WERI-Rb-1 (cell line): ENCODE data around the gene VGLL4.
"Not testable (repeated sequence)": the region's sequence is repeated elsewhere in the genome, so short reads cannot be mapped to it uniquely, and the experiment has no call there.

Experiments used
- DNase-seq: peaks from one replicate; pipeline ENCODE4 v3.0.0-alpha.2; 2020
- H3K27ac ChIP-seq: fragments of 250-450 bp; sonication (Bioruptor Pico); 2 replicates; pipeline ENCODE4 v1.5.1; 2020; ENCODE audit warnings: mild to moderate bottlenecking, moderate library complexity
- H3K27me3 ChIP-seq: fragments of 250-450 bp; sonication (Bioruptor Pico); 2 replicates; pipeline ENCODE4 v1.5.1; 2021; ENCODE audit warnings: mild to moderate bottlenecking, low read depth, moderate library complexity; ENCODE audit not compliant: insufficient read depth, severe bottlenecking
- H3K36me3 ChIP-seq: fragments of 250-450 bp; sonication (Bioruptor Pico); 2 replicates; pipeline ENCODE4 v1.5.1; 2020; ENCODE audit warnings: mild to moderate bottlenecking, moderate library complexity
- H3K4me3 ChIP-seq: 2 replicates; pipeline ENCODE4 v1.5.1; 2011; ENCODE audit warnings: low read depth, mild to moderate bottlenecking, control low read depth, low read length
- H3K9me3 ChIP-seq: fragments of 250-450 bp; sonication (Bioruptor Pico); 2 replicates; pipeline ENCODE4 v1.5.1; 2021; ENCODE audit warnings: mild to moderate bottlenecking, moderate library complexity; ENCODE audit not compliant: severe bottlenecking
- TF ChIP-seq, protein P1 (sequence below): IDR thresholded peaks from 2 replicates; pipeline ENCODE4 v1.5.1; 2011; ENCODE audit warnings: low read depth, mild to moderate bottlenecking, control low read depth, inconsistent platforms, low read length

Gene VGLL4

DNA sequence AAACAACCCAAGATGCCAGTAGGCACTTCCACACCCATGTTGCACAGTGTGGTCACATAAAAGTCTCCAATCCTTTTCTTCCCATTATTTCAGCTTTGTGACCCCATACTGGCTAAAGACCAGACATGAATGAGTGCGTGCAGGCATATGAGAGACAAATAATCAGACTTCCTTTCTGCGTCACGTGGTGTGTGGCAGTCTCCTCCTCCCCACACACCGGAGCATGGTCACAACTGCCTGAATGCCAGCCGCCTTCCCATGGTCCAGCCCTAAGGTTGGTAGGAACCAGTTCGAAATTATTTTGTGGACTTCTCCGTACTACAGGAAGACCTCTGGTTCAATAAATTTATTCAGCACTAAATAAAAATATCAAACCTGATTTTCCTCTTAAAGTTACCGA is 65.5 kb downstream of the VGLL4 start:
- H3K27me3 ChIP-seq = no peaks in the 10 kb centered on the region
- no peaks in the 10 kb centered on the region for H3K9me3 ChIP-seq
- H3K27ac ChIP-seq = no peak overlapping the region
- no peak overlapping the region for H3K4me3 ChIP-seq
- TF ChIP-seq, protein P1, sequence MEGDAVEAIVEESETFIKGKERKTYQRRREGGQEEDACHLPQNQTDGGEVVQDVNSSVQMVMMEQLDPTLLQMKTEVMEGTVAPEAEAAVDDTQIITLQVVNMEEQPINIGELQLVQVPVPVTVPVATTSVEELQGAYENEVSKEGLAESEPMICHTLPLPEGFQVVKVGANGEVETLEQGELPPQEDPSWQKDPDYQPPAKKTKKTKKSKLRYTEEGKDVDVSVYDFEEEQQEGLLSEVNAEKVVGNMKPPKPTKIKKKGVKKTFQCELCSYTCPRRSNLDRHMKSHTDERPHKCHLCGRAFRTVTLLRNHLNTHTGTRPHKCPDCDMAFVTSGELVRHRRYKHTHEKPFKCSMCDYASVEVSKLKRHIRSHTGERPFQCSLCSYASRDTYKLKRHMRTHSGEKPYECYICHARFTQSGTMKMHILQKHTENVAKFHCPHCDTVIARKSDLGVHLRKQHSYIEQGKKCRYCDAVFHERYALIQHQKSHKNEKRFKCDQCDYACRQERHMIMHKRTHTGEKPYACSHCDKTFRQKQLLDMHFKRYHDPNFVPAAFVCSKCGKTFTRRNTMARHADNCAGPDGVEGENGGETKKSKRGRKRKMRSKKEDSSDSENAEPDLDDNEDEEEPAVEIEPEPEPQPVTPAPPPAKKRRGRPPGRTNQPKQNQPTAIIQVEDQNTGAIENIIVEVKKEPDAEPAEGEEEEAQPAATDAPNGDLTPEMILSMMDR = no peak
- DNase-seq = no peak
- peaks cover 27% of the 10 kb centered on the region for H3K36me3 ChIP-seq

DNA sequence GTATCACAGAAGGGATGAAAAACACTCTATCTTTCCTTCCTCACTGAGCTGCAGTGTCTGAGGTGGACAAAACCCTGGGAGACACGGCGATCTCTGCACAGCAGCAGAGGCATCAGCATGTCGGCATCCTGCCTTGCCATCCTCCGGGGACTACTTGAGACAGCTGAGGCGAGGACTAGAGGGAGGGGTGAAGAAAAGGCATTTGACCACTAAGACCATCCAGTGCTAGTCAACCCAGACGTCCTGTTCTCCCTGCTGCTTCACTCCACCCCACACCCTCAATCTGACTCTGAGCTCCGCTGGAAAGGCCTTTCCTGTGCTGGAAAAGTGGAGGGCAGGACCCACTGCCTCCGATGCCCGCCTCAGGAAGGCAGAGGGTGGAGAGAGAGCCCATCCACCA is 67.3 kb downstream of the VGLL4 start:
- DNase-seq = no peak
- Histone ChIP-seq H3K4me3 (no peak overlapping the region), H3K9me3 (no peaks in the 10 kb centered on the region), H3K36me3 (peaks cover 33% of the 10 kb centered on the region), H3K27ac (no peak overlapping the region), H3K27me3 (no peaks in the 10 kb centered on the region)
- TF ChIP-seq, protein P1 = no peak

DNA sequence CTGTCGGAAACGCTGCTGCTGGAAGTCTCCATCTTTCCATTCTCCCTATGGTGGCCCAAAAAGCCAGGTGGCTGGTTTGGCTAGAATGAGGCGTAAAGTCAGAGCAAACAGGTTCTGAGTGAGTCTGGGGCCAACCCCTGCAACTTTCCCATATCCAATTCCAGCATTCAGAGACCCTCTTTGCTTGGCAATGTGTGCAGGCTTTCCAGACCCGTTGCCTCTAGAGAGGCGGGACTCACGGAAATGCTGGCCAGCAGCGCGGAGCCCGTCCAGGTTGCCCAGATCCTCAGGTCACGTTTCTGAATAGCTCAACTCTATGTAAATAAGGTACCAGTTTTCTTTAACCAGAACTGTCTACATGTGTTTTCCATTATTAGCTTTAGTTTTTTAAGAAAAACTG is 68.0 kb downstream of the VGLL4 start:
- no peaks in the 10 kb centered on the region for H3K27me3 ChIP-seq
- no peak for DNase-seq
- peaks cover 39% of the 10 kb centered on the region for H3K36me3 ChIP-seq
- TF ChIP-seq, protein P1 = no peak
- H3K27ac ChIP-seq = no peak overlapping the region
- H3K9me3 ChIP-seq = no peaks in the 10 kb centered on the region
- no peak overlapping the region for H3K4me3 ChIP-seq

DNA sequence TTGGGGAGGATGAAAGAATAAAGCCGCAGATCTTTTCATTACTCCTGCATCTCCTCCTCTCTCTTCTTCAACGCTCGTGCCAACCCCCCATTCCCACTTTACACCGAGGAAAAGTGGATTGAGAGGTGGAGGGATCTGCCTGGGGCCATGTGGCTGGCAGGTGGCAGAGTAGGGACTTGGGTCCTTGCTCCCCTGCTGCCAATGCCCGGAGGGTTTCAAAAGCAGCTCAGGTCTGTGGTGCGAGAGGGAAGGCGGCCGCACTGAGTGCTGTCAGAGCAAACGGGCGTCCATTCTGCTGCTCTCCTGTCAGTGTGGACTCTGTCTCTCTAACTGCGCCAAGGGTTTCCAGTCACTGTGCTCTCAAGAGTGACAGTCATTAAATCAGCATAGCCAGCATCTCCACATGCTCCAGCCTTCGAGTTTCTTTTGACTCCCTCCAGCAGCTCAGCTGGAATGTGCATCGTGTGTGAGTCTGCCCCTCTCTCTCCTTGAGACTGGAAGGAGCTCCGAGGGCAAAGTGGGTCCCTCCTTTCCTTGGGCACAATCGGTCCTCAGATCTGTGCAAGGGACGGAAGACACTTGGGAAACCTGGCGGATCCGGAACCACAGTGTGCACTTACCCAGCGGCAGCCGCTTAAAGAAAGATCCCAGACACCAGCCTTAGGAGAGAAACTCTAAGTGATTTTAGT is 68.6 kb downstream of the VGLL4 start:
- Histone ChIP-seq H3K27ac (no peak overlapping the region), H3K4me3 (no peak overlapping the region), H3K27me3 (no peaks in the 10 kb centered on the region), H3K9me3 (no peaks in the 10 kb centered on the region), H3K36me3 (peaks cover 35% of the 10 kb centered on the region)
- TF ChIP-seq, protein P1 = no peak
- DNase-seq = no peak

DNA sequence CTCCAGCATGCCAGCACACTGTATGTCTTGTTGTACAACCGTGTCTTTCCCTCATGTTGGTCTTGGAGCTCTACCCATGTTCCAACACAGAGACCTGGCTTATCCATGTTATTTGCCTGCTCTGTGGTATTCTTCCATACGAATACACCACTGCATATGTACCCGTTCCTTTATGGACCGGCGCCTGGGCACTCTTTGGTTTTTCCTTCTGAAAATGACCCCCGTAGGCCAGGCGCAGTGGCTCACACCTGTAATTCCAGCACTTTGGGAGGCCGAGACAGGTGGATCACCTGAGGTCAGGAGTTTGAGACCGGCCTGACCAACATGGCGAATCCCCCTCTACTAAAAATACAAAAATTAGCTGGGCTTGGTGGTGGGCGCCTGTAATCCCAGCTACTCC is 71.1 kb downstream of the VGLL4 start:
- peaks cover 41% of the 10 kb centered on the region for H3K36me3 ChIP-seq
- not testable (repeated sequence) for H3K27me3 ChIP-seq, DNase-seq

DNA sequence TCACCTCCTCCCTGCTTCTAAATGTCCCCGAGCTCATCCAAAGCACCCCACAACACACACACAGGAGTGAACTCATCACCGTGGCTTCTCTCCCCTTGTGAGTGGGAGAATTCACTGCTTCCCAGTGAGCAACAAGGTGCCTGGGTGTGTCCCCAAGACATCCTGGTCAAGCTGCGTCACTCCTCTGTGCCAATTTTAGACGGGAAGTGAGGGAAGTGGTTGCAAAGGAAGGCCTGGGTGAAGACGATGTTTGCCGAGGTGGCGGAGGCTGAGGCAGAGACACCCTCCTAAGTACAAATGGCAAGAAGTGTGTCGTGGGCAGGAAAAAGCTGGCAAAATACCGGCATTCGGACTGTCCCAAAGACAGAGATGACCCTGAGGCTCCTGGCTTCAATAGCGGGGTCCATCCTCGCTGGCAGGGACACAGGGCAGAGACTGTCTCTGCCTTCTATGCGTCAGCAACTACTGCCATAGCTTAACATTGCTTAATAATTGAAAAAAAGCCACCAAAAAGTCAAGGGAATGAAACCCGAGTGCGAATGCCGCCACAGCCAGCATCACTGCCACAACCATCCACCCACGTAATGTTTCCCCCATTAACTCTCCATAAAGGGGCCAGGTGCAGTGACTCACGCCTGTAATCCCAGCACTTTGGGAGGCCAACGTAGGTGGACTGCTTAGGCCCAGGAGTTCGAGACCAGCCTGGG is 72.8 kb downstream of the VGLL4 start:
- H3K9me3 ChIP-seq = no peaks in the 10 kb centered on the region
- peaks cover 58% of the 10 kb centered on the region for H3K36me3 ChIP-seq
- H3K4me3 ChIP-seq = no peak overlapping the region
- no peaks in the 10 kb centered on the region for H3K27me3 ChIP-seq
- peak overlapping the region; percentile 6; the same call in 1 of the 2 replicates for H3K27ac ChIP-seq
- no peak for DNase-seq
- TF ChIP-seq, protein P1 = no peak

More for the DNA sequence above, 71.1 kb downstream of the VGLL4 start:
- H3K27ac ChIP-seq, H3K4me3 ChIP-seq, H3K9me3 ChIP-seq: not testable (repeated sequence)
